NCI-H1436 treated with DMSO at 0.1 percent for 48 hours (cell line): Measurements from ENCODE around the gene SHPK.
"Not testable (repeated sequence)": the region's sequence is repeated elsewhere in the genome, so short reads cannot be mapped to it uniquely, and the experiment has no call there.

Experiments
- DNase-seq: peaks from one replicate; lab custom pipeline; 2025; lab: John Stamatoyannopoulos, UW

The SHPK gene

DNA sequence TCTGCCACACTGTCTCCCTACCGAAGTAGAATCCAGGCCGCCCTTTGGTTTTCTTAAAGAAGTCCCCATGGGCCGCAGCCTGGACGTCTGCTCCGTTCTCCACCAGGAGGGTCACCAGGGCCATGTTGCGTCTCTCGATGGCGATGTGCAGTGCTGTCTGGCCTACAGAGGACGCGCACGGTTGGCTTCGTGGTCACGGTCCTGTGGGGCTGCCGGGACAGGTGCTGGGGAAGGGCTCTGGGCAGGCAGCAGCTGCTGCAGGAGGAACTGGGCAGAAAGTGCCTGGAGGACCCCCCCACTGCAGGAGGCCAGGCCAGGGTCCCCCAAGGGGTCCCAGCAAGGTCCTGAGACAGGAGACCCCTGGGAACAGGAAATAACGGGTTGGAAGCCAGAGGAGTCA, 45.8 kb downstream of the SHPK start:
- DNase-seq, result no peak

- DNase-seq, result no peak
Observed at GRCh38 chr17:3589784-3590183, 46.3 kb downstream of the SHPK start.

- no peak for DNase-seq
Observed at GRCh38 chr17:3585826-3586225, 50.2 kb downstream of the SHPK start.

- DNase-seq, result no peak
Observed at GRCh38 chr17:3583456-3583855, 52.6 kb downstream of the SHPK start.

DNA sequence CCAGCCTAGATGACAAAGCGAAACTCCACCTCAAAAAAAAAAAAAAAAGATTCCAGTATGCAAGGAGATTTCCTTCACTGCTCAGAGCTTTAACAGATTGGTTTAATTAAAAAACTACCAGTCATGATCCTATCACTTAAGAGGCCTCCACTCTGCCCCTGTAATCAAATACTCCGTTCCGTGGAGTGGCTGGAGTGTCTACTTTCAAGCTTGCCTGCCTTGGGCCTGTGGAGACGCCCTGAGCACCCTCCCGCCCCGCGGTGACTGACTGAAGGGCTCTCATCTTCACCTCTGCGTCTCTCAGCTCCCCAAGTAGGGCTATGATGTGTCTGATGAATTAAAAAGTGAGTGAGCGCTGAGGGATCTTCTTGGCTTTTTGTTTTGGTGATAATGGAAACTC, 53.1 kb downstream of the SHPK start:
- DNase-seq, result no peak

GRCh38 chr17:3578667-3579066, 57.4 kb downstream of the SHPK start:
- DNase-seq, result not testable (repeated sequence)

DNA sequence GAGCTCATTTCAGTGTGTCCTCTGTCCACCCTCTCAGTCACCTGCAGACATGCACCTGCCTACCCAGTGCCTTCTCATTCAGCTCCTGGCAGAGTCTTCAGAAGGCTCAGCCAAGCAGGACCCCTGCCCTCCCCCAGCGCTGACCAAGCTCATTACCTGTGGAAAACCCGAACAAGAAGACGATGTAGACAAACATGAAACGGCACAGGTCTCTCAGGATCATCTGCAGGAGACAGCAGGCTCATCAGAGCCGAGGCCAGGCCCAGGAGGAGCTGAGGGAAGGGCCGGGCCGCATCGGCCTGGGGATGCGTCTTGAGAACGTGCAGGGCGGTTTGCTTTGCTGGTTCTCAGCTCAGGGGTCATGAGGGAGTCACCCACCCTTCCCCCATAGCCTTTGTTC, 59.1 kb downstream of the SHPK start:
- no peak for DNase-seq

DNA sequence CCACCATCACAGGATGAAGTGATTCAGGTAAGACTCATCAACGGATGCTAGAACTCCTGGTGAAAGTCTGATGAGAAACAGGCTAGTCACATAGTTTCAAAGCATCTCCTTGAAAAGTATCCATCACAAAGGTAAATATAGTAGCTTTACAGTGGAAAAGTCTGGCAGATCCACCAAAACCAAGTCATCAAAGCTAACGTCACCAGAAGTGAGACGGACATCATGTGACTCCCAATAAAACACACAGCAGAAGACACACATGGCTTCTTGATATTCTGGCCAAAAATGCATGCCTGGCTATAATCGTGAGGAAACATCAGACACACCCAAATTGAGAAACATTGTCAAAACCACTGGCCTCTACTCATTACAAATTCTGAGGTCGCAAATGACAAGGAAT, 60.5 kb downstream of the SHPK start:
- DNase-seq, result no peak

DNA sequence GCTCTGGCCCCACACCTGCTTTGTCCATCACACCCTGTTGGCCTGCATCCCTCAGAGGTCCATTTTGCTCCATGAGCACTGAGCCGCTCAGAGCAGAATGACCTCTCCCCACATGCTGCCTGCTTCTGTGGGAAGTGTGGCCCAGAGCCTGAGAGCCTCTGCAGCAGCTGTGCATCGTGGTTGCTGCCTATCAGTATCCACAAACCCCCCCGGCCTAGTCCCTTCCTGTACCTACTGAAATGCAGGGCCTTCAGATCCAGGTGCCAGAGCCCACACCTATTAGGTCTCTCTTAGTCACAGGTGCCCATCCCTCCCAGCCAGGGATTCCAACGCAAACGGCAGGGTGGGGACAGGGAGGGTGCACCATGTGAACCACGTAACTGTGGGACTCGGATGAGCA, 61.8 kb downstream of the SHPK start:
- no peak for DNase-seq

- no peak for DNase-seq
Observed at GRCh38 chr17:3573246-3574100, 62.6 kb downstream of the SHPK start.

DNA sequence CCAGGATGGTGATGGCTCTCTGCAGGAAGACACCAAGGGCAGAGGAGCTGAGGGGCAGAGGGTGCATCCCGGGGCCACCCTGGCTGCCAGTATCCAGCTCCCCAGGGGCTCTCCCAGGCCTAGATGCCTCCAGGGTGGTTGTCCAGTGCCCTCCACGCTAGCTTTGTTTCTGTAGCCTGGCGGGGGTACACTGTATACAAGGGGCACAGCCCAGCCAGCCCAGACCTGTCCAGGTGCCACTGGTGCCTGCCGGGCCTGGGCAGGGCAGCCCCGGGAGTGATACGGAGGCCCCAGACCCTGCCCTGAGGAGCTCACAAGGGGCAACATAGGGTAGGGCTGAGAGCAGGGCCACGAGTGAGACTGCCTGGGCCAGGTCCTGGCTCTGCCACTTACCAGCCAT, 63.8 kb downstream of the SHPK start:
- no peak for DNase-seq

DNA sequence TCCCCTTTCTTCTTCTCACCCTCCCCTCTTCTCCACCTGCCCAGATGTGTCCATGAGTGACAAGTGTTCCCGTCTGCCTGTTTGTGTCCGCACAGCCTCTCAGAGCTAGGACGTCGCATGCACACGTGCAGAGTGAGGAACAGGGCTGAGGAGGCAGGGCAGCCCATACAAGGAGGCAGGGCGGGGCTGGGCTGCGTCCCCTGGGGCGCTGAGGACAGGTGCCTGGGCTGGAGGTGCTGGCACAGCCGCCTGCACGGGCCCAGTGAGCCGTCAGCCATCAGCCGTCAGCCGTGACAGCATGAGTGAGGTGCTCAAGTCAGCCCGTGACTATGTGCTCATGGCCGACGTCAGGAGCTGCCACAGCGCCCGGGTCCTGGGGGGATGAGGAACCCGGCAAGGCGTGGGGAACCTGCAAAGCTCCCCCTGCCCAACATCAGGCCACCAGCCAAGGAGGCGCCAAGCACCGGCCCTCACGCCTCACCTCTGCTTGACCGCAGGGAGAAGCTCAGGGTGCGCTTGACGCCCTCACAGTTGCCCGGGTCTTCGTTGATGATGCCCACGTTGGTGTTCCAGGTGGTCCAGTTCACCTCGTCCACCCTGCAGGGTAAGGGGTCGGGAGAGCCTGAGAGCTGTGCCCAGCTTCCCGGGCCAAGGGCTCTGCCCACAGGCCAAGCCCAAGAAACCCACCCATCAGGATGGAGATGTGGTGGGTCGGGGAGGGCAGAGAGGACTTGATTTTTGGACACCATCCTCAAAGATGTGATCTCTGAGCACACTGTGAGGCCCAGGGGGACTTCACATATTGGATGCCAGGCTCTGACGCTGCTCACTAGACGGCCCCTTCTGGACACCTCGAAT, 64.8 kb downstream of the SHPK start:
- DNase-seq, result no peak

GRCh38 chr17:3569534-3570137, 66.4 kb downstream of the SHPK start:
- no peak for DNase-seq

DNA sequence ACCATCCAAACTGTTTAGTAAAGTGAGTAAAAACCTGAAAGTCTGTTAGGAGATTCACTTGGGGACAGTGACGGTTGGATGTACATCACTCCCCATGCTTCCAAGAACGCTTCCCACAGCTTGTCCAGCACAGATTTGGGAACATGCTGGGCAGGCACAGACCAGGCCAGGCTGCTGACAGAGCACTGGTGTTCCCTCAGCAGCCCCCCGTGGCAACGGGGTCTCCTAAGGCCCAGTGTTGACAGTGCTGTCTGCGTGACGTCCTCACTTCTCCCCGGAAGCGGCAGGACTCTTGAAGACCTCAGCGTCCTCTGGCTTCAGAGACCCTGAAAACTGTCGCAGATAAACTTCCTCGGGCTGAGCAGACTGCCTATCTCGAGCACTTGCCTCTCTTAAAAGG, 69.5 kb downstream of the SHPK start:
- DNase-seq, result no peak

GRCh38 chr17:3565143-3565542, 70.9 kb downstream of the SHPK start:
- no peak for DNase-seq

DNA sequence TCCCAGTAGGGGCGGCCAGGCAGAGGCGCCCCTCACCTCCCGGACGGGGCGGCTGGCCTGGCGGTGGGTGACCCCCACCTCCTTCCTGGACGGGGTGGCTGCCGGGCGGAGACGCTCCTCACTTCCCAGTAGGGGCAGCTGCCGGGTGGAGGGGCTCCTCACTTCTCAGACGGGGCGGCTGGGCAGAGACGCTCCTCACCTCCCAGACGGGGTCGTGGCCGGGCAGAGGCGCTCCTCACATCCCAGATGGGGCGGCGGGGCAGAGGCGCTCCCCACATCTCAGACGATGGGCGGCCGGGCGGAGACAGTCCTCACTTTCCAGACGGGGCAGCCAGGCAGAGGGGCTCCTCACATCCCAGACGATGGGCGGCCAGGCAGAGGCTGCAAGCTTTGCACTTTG, 71.8 kb downstream of the SHPK start:
- not testable (repeated sequence) for DNase-seq

DNA sequence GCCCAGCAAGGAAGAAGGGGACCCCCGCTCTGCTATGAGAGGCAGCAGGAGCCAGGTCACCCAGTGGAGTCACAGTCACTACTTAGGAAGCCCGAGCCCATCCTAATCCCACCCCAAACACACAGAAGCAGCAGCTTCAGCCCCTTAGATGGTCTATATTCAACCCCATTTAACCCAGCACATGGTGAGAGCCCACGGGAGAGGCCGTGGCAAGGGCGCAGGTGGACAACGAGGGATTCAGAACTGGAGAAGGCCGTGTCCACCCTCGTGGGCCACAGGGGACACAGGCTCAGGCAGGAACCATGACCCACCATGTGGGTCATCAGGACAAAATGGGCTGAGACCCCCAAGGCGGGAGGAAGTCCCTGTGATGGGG, 76.8 kb downstream of the SHPK start:
- DNase-seq, result no peak

- DNase-seq, result no peak
Observed at GRCh38 chr17:3558603-3559269, 77.3 kb downstream of the SHPK start.
